Fibroblast of mammary gland (primary cell): ENCODE measurements around the gene CGB2.

Experiments
- DNase-seq: peaks from one replicate; pipeline ENCODE4 v3.0.0-alpha.2; 2010; ENCODE audit warnings: low read depth
- H3K4me3 ChIP-seq: 2 replicates; pipeline ENCODE4 v1.5.1; 2011; ENCODE audit warnings: low read depth, mild to moderate bottlenecking, low read length, moderate library complexity; ENCODE audit not compliant: control insufficient read depth
- TF ChIP-seq, protein P1 (sequence below): conservative IDR thresholded peaks from 2 replicates; pipeline ENCODE4 v1.5.1; 2011; ENCODE audit warnings: low read depth, low read length, inconsistent platforms; ENCODE audit not compliant: control insufficient read depth, insufficient read depth

Gene CGB2

DNA sequence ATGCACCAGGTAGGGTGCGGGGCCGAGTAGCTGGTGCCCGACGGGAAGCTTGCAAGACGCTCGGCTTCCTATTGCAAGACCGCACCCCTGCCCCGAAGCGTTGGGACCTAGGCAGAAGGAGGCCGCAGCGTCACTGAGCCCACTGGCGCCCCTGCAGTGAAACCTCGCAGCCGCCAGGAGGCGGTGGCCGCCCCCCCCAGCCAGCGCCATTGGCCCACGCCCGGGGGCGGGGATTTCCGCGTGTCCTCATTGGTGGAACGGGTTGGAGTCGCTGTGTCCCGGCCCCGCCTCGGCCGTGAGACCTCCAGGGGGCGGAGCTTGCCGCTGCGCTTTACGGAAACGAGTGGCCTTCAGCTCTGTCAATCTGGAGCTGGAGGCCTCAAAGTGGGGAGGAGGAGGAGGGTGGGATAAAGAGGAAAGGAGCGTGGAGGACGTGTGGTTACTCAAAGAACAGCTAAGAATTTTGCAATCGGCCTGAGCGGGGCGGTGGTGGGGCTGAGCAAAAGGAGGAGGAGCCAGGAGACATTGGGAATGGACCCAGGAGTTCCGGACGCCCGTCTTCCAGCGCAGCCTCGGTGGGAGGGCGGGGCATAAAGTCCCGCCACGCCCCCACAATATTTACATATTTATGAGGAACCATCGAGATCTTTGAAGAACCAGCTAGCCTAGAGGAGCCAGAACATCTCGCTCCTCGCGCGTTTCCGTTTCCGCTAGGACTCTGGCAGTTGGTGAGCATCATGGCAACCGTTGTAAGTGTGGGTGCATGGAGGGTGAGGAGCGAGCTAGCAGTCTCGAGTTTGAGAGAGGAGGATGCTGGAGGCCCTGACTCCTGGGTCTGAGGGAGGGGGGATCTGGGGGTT lies 38.3 kb upstream of the CGB2 start, which contains the start of the genes GYS1 and RUVBL2:
TSS of gene GYS1 (minus strand) at position 135 of the 860 bp plus-strand sequence. CDS start 197 bp downstream, outside the sequence.
TSS of gene RUVBL2 (plus strand) at position 713 of the 860 bp plus-strand sequence. CDS start at position 738, 25 bp downstream.
- H3K4me3 ChIP-seq, result peak within 1 kb of the TSS; percentile 95
- DNase-seq, result peak; percentile 99
- TF ChIP-seq, protein P1, sequence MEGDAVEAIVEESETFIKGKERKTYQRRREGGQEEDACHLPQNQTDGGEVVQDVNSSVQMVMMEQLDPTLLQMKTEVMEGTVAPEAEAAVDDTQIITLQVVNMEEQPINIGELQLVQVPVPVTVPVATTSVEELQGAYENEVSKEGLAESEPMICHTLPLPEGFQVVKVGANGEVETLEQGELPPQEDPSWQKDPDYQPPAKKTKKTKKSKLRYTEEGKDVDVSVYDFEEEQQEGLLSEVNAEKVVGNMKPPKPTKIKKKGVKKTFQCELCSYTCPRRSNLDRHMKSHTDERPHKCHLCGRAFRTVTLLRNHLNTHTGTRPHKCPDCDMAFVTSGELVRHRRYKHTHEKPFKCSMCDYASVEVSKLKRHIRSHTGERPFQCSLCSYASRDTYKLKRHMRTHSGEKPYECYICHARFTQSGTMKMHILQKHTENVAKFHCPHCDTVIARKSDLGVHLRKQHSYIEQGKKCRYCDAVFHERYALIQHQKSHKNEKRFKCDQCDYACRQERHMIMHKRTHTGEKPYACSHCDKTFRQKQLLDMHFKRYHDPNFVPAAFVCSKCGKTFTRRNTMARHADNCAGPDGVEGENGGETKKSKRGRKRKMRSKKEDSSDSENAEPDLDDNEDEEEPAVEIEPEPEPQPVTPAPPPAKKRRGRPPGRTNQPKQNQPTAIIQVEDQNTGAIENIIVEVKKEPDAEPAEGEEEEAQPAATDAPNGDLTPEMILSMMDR, result peak; percentile 68

GRCh38 chr19:48994035-48994386 lies 37.7 kb upstream of the CGB2 start:
- peak overlapping the region; percentile 95 for H3K4me3 ChIP-seq
- no peak for DNase-seq
- TF ChIP-seq, protein P1, result no peak

GRCh38 chr19:48997972-48998371 lies 33.7 kb upstream of the CGB2 start:
- peak; percentile 67 for DNase-seq
- TF ChIP-seq, protein P1, result peak; percentile 57

GRCh38 chr19:48999481-49000325 lies 32.0 kb upstream of the CGB2 start:
- TF ChIP-seq, protein P1, result peak; percentile 78
- H3K4me3 ChIP-seq, result no peak overlapping the region
- DNase-seq, result peak; percentile 73

More at GRCh38 chr19:48997972-48998371, 33.7 kb upstream of the CGB2 start:
- H3K4me3 ChIP-seq, result no peak overlapping the region

- TF ChIP-seq, protein P1, result no peak
These were observed 27.6 kb upstream of the CGB2 start for GRCh38 chr19:49004133-49004532.

GRCh38 chr19:49004964-49005614 lies 26.6 kb upstream of the CGB2 start:
- DNase-seq, result no peak
- TF ChIP-seq, protein P1, result no peak
- no peak overlapping the region for H3K4me3 ChIP-seq

More at GRCh38 chr19:49004133-49004532, 27.6 kb upstream of the CGB2 start:
- DNase-seq, result no peak
- no peak overlapping the region for H3K4me3 ChIP-seq
